Diencephalon (tissue), 1 donor: ENCODE results near the gene RGCC. TPM values are rescaled to one million over a fixed set of nuclear protein-coding genes. Genes with fewer than 3 reads are reported as not detected.

Experiments used
- total RNA-seq: library from RNA; depleted of rRNA; stranded (reverse); fragments of >200 nt; gene quantifications from one replicate; pipeline ENCODE4 v1.2.3, GENCODE V29; 2014

RGCC gene
- total RNA-seq: 27.9 TPM

GRCh38 chr13:41456768-41457588, at the start of gene RGCC:
TSS of gene RGCC (plus strand) at chr13:41457550. CDS start at chr13:41457708, 158 bp downstream.

Other genes with a start within 250 kb of the RGCC start
- gene MTRF1, start 194.0 kb upstream of the RGCC start, total RNA-seq: 19.8 TPM
- gene NAA16, start 146.3 kb upstream of the RGCC start, total RNA-seq: 54.4 TPM